K562 (cell line): ENCODE data around the gene RNF145. TPM values are rescaled to one million over a fixed set of nuclear protein-coding genes. Genes with fewer than 3 reads are reported as not detected.
A peak's percentile ranks its signal among the peaks of the same experiment; 100 is the strongest.

Experiments
- ATAC-seq: fragments of 200-7000 bp; cut with Tn5 transposase; 3 replicates; pipeline ENCODE4 v1.9.1; 2020; ENCODE audit warnings: moderate library complexity
- BruUV-seq: library from RNA; stranded (reverse); fragments of 400-500 nt; replicated peaks from 2 replicates; lab custom pipeline; 2021; lab: Mats Ljungman, UMichigan
- CTCF ChIA-PET: fragments of 300-600 bp; formaldehyde crosslinking; extraction: SDS; loops from one replicate; lab custom pipeline; 2021; ENCODE audit warnings: low intra/inter-chr PET ratio; lab: Yijun Ruan, JAX
- POLR2A ChIA-PET: fragments of 300-600, 350-650 bp; sonication (Branson Sonifier 250); formaldehyde crosslinking; extraction: SDS; loops from one replicate; lab custom pipeline; 2021; ENCODE audit warnings: antibody characterized with exemption, inconsistent platforms; lab: Yijun Ruan, JAX
- DNase-seq, 4 experiments: peaks; one replicate each; pipeline versions ENCODE4 v3.0.0 to v3.0.0-alpha.2; 2011 to 2018; ENCODE audit warnings: low spot score in 3 of 4, mixed read lengths in 3 of 4; ENCODE audit errors: extremely low read depth in 1 of 4
- FAIRE-seq: peaks from 2 replicates; lab custom pipeline; 2011; peaks lifted over from hg19 to GRCh38; lab: Jason Lieb, UNC
- H2AFZ ChIP-seq: 2 replicates; pipeline ENCODE4 v1.6.0; 2011; ENCODE audit warnings: low read depth, low read length, control low read depth, inconsistent platforms
- H3K27ac ChIP-seq: fragments of 200-600 bp; 3 replicates; pipeline ENCODE4 v1.8.0; 2011; ENCODE audit warnings: low read depth, mild to moderate bottlenecking, control low read depth, inconsistent platforms, low read length, moderate library complexity, mixed read lengths; ENCODE audit errors: extremely low read depth
- H3K27me3 ChIP-seq, 2 experiments: fragments of 300-600 bp in 1 of 2; 2 replicates in 1 of 2; 3 replicates in 1 of 2; pipeline versions ENCODE4 v1.6.0 to v1.8.0; 2011; ENCODE audit warnings: inconsistent platforms in 2 of 2, low read length in 2 of 2, mild to moderate bottlenecking in 1 of 2, mixed read lengths in 1 of 2, moderate library complexity in 1 of 2; ENCODE audit not compliant: control insufficient read depth in 2 of 2, insufficient read depth in 2 of 2
- H3K36me3 ChIP-seq: fragments of 300-600 bp; 3 replicates; pipeline ENCODE4 v1.8.0; 2011; ENCODE audit warnings: mild to moderate bottlenecking, low read length, inconsistent platforms; ENCODE audit not compliant: control insufficient read depth, insufficient read depth
- H3K4me1 ChIP-seq, 2 experiments: fragments of 200-600 bp in 1 of 2; replicated peaks in 1 of 2; 2 replicates in 1 of 2; 3 replicates in 1 of 2; pipeline versions ENCODE4 v1.5.1 to v1.8.0; 2011; ENCODE audit warnings: inconsistent platforms in 2 of 2, low read length in 2 of 2, mild to moderate bottlenecking in 1 of 2, mixed read lengths in 1 of 2, moderate library complexity in 1 of 2; ENCODE audit not compliant: control insufficient read depth in 2 of 2, insufficient read depth in 2 of 2
- H3K4me2 ChIP-seq: 2 replicates; pipeline ENCODE4 v1.6.1; 2011; ENCODE audit warnings: low read length, control low read depth, inconsistent platforms, mixed read lengths; ENCODE audit not compliant: insufficient read depth
- H3K4me3 ChIP-seq: fragments of 200-600 bp; sonication (generic), shearing (Covaris generic); 2 replicates; pipeline ENCODE4 v1.5.1; 2016; ENCODE audit warnings: control low read depth, inconsistent platforms
- H3K79me2 ChIP-seq: fragments of 200-600 bp; 3 replicates; pipeline ENCODE4 v1.8.0; 2011; ENCODE audit warnings: low read length, inconsistent platforms; ENCODE audit not compliant: control insufficient read depth, insufficient read depth
- H3K9ac ChIP-seq, 2 experiments: 2 replicates each; pipeline versions ENCODE4 v1.6.0 to v1.6.1; 2011; ENCODE audit warnings: low read depth in 2 of 2, low read length in 2 of 2, control low read depth in 1 of 2, inconsistent platforms in 1 of 2, mild to moderate bottlenecking in 1 of 2, mixed read lengths in 1 of 2; ENCODE audit not compliant: insufficient read depth in 1 of 2
- H3K9me1 ChIP-seq: one replicate; pipeline ENCODE4 v1.6.0; 2011; ENCODE audit warnings: inconsistent platforms, mild to moderate bottlenecking, low read length, moderate library complexity; ENCODE audit not compliant: control insufficient read depth, insufficient read depth
- H3K9me3 ChIP-seq: replicated peaks from 2 replicates; pipeline ENCODE4 v1.5.1; 2011; ENCODE audit warnings: low read depth, low read length, inconsistent platforms; ENCODE audit not compliant: control insufficient read depth, insufficient read depth
- H4K20me1 ChIP-seq: replicated peaks from 2 replicates; pipeline ENCODE4 v1.6.1; 2011; ENCODE audit warnings: low read length, inconsistent platforms, mixed read lengths; ENCODE audit not compliant: control insufficient read depth, insufficient read depth
- FOXP1 ChIP-seq: sonication (generic); formaldehyde crosslinking; IDR thresholded peaks from 2 replicates; pipeline ENCODE4 v1.8.0; 2022; ENCODE audit warnings: mild to moderate bottlenecking, missing genetic modification reagents
- HSF4 ChIP-seq: fragments of 250-450 bp; sonication (Bioruptor Pico); IDR thresholded peaks from 2 replicates; pipeline ENCODE4 v2.1.2; 2022; ENCODE audit warnings: mild to moderate bottlenecking, moderate library complexity, borderline replicate concordance
- IRF2 ChIP-seq: sonication (generic); formaldehyde crosslinking; IDR thresholded peaks from 2 replicates; pipeline ENCODE4 v1.8.1; 2022; ENCODE audit warnings: mild to moderate bottlenecking, missing genetic modification reagents
- KLF13 ChIP-seq: fragments of 450-650 bp; IDR thresholded peaks from 2 replicates; pipeline ENCODE4 v1.6.1; 2016; ENCODE audit warnings: missing genetic modification characterization, low read depth, mild to moderate bottlenecking, missing compliant biosample characterization, moderate library complexity, borderline replicate concordance
- MTA3 ChIP-seq: fragments of 450-650 bp; formaldehyde crosslinking; IDR thresholded peaks from 2 replicates; pipeline ENCODE4 v1.6.1; 2017; ENCODE audit warnings: mild to moderate bottlenecking, borderline replicate concordance
- NEUROD1 ChIP-seq: fragments of 150-350 bp; IDR thresholded peaks from 2 replicates; pipeline ENCODE4 v1.6.1; 2014; ENCODE audit warnings: borderline replicate concordance, low read length, low read depth; ENCODE audit not compliant: partially characterized antibody
- NR1H2 ChIP-seq: sonication (generic); formaldehyde crosslinking; IDR thresholded peaks from 2 replicates; pipeline ENCODE4 v1.4.0; 2020; ENCODE audit warnings: mild to moderate bottlenecking, missing genetic modification reagents
- NRF1 ChIP-seq, 2 experiments: fragments of 450-650 bp; IDR thresholded peaks in 1 of 2; conservative IDR thresholded peaks in 1 of 2; 2 replicates each; pipeline ENCODE4 v1.6.1; 2014; ENCODE audit warnings: mild to moderate bottlenecking in 2 of 2
- POLR2B ChIP-seq: fragments of 450-650 bp; IDR thresholded peaks from 2 replicates; pipeline ENCODE4 v1.6.1; 2018; ENCODE audit warnings: low read depth; ENCODE audit not compliant: partially characterized antibody
- TCF7 ChIP-seq: sonication (generic); IDR thresholded peaks from 2 replicates; pipeline ENCODE4 v1.6.1; 2016; ENCODE audit warnings: antibody characterized with exemption, borderline replicate concordance
- ZNF583 ChIP-seq: fragments of 250-450 bp; sonication (Bioruptor Pico); IDR thresholded peaks from 2 replicates; pipeline ENCODE4 v1.4.0; 2020
- ZNF586 ChIP-seq: fragments of 450-650 bp; formaldehyde crosslinking; conservative IDR thresholded peaks from 2 replicates; pipeline ENCODE4 v1.4.0; 2020; ENCODE audit warnings: mild to moderate bottlenecking, moderate library complexity
- WGBS: fragments of 100-300 bp; shearing (Covaris generic); methylation state at CpG from one replicate; pipeline ENCODE4 v1.1.6; 2016; ENCODE audit warnings: low coverage, mixed read lengths; ENCODE audit not compliant: insufficient coverage; ENCODE audit errors: missing lambda C conversion rate; 5-methylcytosine and 5-hydroxymethylcytosine counted together
- in situ Hi-C: fragments of 300-500 bp; cut with MboI; formaldehyde crosslinking; loops from 4 replicates; pipeline ENCODE4 v1.15.0; 2018; ENCODE audit warnings: inconsistent platforms, mixed read lengths
- intact Hi-C: fragments of 100-400 bp; cut with micrococcal nuclease; formaldehyde crosslinking; loops from 2 replicates; pipeline ENCODE4 v1.14.2; 2022
- polyA plus RNA-seq, 8 experiments: library from polyadenylated mRNA; depleted of rRNA in 4 of 8; stranded (reverse) in 5 of 8; unstranded in 3 of 8; fragments of >200 nt; fragmentation: Nextera tagmentation in 2 of 8; fragmentation: Illumina TruSeq in 1 of 8; extraction: Ambion mirVana in 2 of 8; extraction: Trizol in 1 of 8; gene quantifications; 2 replicates each; pipeline versions ENCODE4 v1.2.1 to v1.2.3, GENCODE V29; 2011 to 2014; ENCODE audit warnings: inconsistent platforms in 1 of 8, missing spikeins in 1 of 8
- total RNA-seq, 7 experiments: library from RNA; depleted of rRNA in 6 of 7; stranded (reverse); fragments of >200 nt in 6 of 7; fragmentation: Illumina TruSeq in 2 of 7; extraction: Trizol in 2 of 7; gene quantifications; 2 replicates each; pipeline versions ENCODE4 v1.2.1 to v1.2.3, GENCODE V29; 2011 to 2021; ENCODE audit warnings: low replicate concordance in 1 of 7
- TF ChIP-seq, protein P1 (sequence below): fragments of 450-650 bp; formaldehyde crosslinking; IDR thresholded peaks from 2 replicates; pipeline ENCODE4 v1.4.0; 2020; ENCODE audit warnings: mild to moderate bottlenecking, moderate library complexity
- TF ChIP-seq, protein P2 (sequence below): fragments of 250-450 bp; sonication (Bioruptor Pico); IDR thresholded peaks from 2 replicates; pipeline ENCODE4 v1.5.1; 2021; ENCODE audit warnings: mild to moderate bottlenecking
- TF ChIP-seq, protein P3 (sequence below), 2 experiments: IDR thresholded peaks; 2 replicates each; pipeline ENCODE4 v1.6.1; 2012; ENCODE audit warnings: improper control_type of control experiment in 2 of 2, low read depth in 2 of 2, low read length in 2 of 2, borderline replicate concordance in 1 of 2

The RNF145 gene
- total and polyA plus RNA-seq, 9 of the 15 experiments (the other 6 are each of a cell fraction or from before 2014, with no cell fraction given): 13.6 to 40.7 (median 25.4) TPM

DNA sequence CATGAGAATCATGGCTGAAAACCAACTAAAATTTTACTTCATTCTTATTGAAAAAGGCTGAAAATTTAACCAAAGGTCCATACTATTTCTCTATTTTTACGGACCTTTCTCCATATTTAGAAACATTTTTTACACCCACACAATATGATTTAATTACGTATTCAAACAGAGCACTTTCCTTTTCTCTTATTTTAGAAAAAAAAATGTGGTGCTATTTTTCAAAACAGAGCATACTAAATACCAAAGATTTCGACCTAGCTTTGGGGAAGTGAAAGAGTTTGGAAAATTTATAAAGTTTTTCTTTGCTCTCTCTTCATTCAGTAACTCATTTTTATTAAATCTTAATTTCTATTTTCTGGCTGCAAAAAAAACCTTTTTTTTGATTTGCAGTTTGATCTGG lies 38.1 kb downstream of the RNF145 start:
- Histone ChIP-seq H3K9me1 (no peaks in the 10 kb centered on the region), H3K4me1 (peaks cover 0 to 8% of the 10 kb centered on the region in 2 experiments; a peak in 2 of 5 replicates), H3K79me2 (peaks cover 4% of the 10 kb centered on the region; the same call in 1 of the 3 replicates), H3K36me3 (peaks cover 76% of the 10 kb centered on the region), H3K27ac (no peak overlapping the region), H2AFZ (no peak overlapping the region), H3K4me2 (no peak overlapping the region), H3K27me3 (no peaks in the 10 kb centered on the region), H3K9me3 (no peaks in the 10 kb centered on the region), H3K4me3 (no peak overlapping the region), H4K20me1 (no peaks in the 10 kb centered on the region; the same call in 1 of the 2 replicates), H3K9ac (no peak overlapping the region)
- FAIRE-seq (peak; percentile 11), ATAC-seq (no peak), DNase-seq (no peak)
- ChIA-PET CTCF (no interaction called here), POLR2A (interaction anchor here (0.6 kb wide), 1 partner anchor 76 kb away, joined by 4 read pairs; no protein-coding TSS in a partner anchor)
- WGBS: 56% methylated on average over 3 of the region's 3 CpGs
- intact Hi-C loops (no loop called here), in situ Hi-C loops (loop anchor here (25.0 kb wide), 1 partner anchor 816 kb away; no protein-coding TSS in a partner anchor)
- BruUV-seq: no TSS peak
- TF ChIP-seq, protein P1, sequence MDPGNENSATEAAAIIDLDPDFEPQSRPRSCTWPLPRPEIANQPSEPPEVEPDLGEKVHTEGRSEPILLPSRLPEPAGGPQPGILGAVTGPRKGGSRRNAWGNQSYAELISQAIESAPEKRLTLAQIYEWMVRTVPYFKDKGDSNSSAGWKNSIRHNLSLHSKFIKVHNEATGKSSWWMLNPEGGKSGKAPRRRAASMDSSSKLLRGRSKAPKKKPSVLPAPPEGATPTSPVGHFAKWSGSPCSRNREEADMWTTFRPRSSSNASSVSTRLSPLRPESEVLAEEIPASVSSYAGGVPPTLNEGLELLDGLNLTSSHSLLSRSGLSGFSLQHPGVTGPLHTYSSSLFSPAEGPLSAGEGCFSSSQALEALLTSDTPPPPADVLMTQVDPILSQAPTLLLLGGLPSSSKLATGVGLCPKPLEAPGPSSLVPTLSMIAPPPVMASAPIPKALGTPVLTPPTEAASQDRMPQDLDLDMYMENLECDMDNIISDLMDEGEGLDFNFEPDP (CRISPR knock-in tag): no peak
- TF ChIP-seq TCF7 (no peak), NR1H2 (CRISPR knock-in tag) (no peak), NRF1 (conservative IDR thresholded peaks at IDR 0.05 in 1 of 2, IDR thresholded peaks at IDR 0.05 in 1 of 2) (no peak), IRF2 (CRISPR knock-in tag) (no peak), NEUROD1 (no peak), KLF13 (tag) (no peak), MTA3 (no peak), ZNF583 (CRISPR knock-in tag) (no peak), ZNF586 (CRISPR knock-in tag) (no peak), HSF4 (CRISPR knock-in tag) (no peak), FOXP1 (no peak), POLR2B (no peak)
- TF ChIP-seq, protein P2, sequence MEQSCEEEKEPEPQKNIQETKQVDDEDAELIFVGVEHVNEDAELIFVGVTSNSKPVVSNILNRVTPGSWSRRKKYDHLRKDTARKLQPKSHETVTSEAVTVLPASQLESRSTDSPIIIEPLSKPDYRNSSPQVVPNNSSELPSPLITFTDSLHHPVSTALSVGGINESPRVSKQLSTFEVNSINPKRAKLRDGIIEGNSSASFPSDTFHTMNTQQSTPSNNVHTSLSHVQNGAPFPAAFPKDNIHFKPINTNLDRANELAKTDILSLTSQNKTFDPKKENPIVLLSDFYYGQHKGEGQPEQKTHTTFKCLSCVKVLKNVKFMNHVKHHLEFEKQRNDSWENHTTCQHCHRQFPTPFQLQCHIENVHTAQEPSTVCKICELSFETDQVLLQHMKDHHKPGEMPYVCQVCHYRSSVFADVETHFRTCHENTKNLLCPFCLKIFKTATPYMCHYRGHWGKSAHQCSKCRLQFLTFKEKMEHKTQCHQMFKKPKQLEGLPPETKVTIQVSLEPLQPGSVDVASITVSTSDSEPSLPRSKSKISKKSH: no peak
- TF ChIP-seq, protein P3, sequence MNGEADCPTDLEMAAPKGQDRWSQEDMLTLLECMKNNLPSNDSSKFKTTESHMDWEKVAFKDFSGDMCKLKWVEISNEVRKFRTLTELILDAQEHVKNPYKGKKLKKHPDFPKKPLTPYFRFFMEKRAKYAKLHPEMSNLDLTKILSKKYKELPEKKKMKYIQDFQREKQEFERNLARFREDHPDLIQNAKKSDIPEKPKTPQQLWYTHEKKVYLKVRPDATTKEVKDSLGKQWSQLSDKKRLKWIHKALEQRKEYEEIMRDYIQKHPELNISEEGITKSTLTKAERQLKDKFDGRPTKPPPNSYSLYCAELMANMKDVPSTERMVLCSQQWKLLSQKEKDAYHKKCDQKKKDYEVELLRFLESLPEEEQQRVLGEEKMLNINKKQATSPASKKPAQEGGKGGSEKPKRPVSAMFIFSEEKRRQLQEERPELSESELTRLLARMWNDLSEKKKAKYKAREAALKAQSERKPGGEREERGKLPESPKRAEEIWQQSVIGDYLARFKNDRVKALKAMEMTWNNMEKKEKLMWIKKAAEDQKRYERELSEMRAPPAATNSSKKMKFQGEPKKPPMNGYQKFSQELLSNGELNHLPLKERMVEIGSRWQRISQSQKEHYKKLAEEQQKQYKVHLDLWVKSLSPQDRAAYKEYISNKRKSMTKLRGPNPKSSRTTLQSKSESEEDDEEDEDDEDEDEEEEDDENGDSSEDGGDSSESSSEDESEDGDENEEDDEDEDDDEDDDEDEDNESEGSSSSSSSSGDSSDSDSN (IDR thresholded peaks at IDR 0.05; ENCODE audit: borderline replicate concordance in 1 of 2, low read depth in 2 of 2, low read length in 2 of 2): no peak
